Ascending aorta (tissue), 2 donors: ENCODE data around the gene ZNF462. TPM values are rescaled to one million over a fixed set of nuclear protein-coding genes. Genes with fewer than 3 reads are reported as not detected.

ENCODE experiments used
- DNase-seq, 2 donors: peaks; one replicate each; pipeline ENCODE4 v3.0.0-alpha.2; 2019; ENCODE audit warnings: low spot score in 2 of 2
- H3K27ac ChIP-seq, 2 donors: fragments of 200-600 bp; sonication (generic); one replicate each; pipeline ENCODE4 v1.5.1; 2016 to 2017; ENCODE audit warnings: mild to moderate bottlenecking in 1 of 2
- H3K27me3 ChIP-seq: fragments of 200-600 bp; sonication (generic); one replicate; pipeline ENCODE4 v1.5.1; 2017
- H3K36me3 ChIP-seq, 2 donors: fragments of 200-600 bp; sonication (generic); one replicate each; pipeline ENCODE4 v1.5.1; 2016
- H3K4me1 ChIP-seq, 2 donors: fragments of 200-600 bp; sonication (generic); one replicate each; pipeline ENCODE4 v1.5.1; 2016 to 2017; ENCODE audit warnings: mild to moderate bottlenecking in 1 of 2
- H3K4me3 ChIP-seq, 2 donors: fragments of 200-600 bp; sonication (generic); one replicate each; pipeline ENCODE4 v1.5.1; 2016 to 2017; ENCODE audit warnings: mild to moderate bottlenecking in 1 of 2
- H3K9me3 ChIP-seq, 2 donors: fragments of 200-600 bp; sonication (generic); one replicate each; pipeline ENCODE4 v1.5.1; 2016
- intact Hi-C: fragments of 100-400 bp; cut with DNase I; formaldehyde crosslinking; loops from one replicate; pipeline ENCODE4 v1.15.1; 2023
- total RNA-seq: library from RNA; depleted of rRNA; stranded (reverse); fragments of >200 nt; gene quantifications from one replicate; pipeline ENCODE4 v1.1.0, GENCODE V29; 2016
- TF ChIP-seq, protein P1 (sequence below), 3 experiments: fragments of 200-600 bp in 2 of 3; fragments of 450-650 bp in 1 of 3; sonication (generic) in 2 of 3; IDR thresholded peaks; one replicate each; pipeline ENCODE4 v1.5.1; 2016 to 2019; ENCODE audit warnings: antibody characterized with exemption in 3 of 3, mild to moderate bottlenecking in 1 of 3, moderate library complexity in 1 of 3

The ZNF462 gene
- total RNA-seq, 1 donor from 2014 or later: 8.8 TPM

GRCh38 chr9:106887066-106887465 is 24.1 kb downstream of the ZNF462 start:
- Histone ChIP-seq H3K36me3 (no peaks in the 10 kb centered on the region), H3K27ac (no peak overlapping the region), H3K4me3 (no peak overlapping the region), H3K4me1 (peaks cover 0 to 4% of the 10 kb centered on the region in 2 donors), H3K27me3 (no peaks in the 10 kb centered on the region), H3K9me3 (no peaks in the 10 kb centered on the region)
- intact Hi-C loops: no loop called here
- no peak for DNase-seq
- TF ChIP-seq, protein P1, sequence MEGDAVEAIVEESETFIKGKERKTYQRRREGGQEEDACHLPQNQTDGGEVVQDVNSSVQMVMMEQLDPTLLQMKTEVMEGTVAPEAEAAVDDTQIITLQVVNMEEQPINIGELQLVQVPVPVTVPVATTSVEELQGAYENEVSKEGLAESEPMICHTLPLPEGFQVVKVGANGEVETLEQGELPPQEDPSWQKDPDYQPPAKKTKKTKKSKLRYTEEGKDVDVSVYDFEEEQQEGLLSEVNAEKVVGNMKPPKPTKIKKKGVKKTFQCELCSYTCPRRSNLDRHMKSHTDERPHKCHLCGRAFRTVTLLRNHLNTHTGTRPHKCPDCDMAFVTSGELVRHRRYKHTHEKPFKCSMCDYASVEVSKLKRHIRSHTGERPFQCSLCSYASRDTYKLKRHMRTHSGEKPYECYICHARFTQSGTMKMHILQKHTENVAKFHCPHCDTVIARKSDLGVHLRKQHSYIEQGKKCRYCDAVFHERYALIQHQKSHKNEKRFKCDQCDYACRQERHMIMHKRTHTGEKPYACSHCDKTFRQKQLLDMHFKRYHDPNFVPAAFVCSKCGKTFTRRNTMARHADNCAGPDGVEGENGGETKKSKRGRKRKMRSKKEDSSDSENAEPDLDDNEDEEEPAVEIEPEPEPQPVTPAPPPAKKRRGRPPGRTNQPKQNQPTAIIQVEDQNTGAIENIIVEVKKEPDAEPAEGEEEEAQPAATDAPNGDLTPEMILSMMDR (IDR thresholded peaks at IDR 0.05): no peak

DNA sequence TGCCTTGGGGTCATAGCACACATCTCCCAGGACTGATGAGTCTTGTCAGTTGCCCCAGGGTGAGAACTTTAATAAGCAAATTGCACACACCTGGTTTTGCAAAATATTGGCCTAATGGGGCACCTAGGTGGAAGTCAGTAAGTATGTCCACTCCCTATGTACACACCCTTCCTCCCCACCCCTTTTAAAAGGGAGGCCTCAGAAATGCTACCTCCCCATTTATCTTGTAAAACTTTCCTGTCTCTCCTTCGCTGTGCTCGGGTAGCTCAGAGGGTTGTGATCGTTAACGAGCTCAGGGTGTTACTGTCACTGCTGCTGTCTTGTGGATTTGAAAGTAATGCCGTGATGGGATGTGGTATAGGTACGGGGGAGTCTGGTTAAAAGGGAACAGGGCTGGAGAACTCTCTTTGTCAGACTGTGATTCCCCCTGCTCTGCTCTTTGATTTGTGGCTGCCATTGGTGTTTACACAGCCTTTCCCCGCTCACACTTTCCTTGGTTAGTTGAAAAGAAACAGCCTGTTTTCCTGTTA is 26.2 kb downstream of the ZNF462 start:
- no peak for DNase-seq
- Histone ChIP-seq H3K4me1 (peaks cover 0 to 4% of the 10 kb centered on the region in 2 donors), H3K36me3 (no peaks in the 10 kb centered on the region), H3K4me3 (no peak overlapping the region), H3K9me3 (no peaks in the 10 kb centered on the region), H3K27me3 (no peaks in the 10 kb centered on the region), H3K27ac (no peak overlapping the region)
- intact Hi-C loops: no loop called here
- TF ChIP-seq, protein P1 (IDR thresholded peaks at IDR 0.05): no peak

DNA sequence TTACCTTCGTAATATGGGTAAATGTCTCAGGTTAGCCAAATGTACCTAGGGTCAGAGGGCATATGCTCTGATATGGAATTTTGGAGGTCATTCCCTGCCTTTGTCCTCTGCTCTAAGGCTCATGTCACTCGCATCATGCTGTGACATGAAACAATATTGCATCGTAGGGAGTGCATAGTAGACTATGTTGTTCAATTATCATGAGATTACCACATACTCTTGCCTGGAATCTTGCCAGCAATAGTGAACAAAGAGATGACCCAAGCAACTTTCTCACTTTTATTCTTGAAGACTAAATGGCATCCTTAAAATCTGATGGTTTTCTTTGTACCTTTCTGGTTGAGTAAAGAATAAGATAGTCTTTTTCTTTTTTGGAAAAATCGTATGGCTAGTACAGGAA is 27.6 kb downstream of the ZNF462 start:
- peaks cover 0 to 1% of the 10 kb centered on the region in 2 donors for H3K4me1 ChIP-seq
- no peaks in the 10 kb centered on the region for H3K9me3 ChIP-seq
- no peak for DNase-seq
- no peak overlapping the region for H3K27ac ChIP-seq
- no peak overlapping the region for H3K4me3 ChIP-seq
- intact Hi-C loops: no loop called here
- no peaks in the 10 kb centered on the region for H3K27me3 ChIP-seq
- TF ChIP-seq, protein P1 (IDR thresholded peaks at IDR 0.05): no peak
- no peaks in the 10 kb centered on the region for H3K36me3 ChIP-seq

DNA sequence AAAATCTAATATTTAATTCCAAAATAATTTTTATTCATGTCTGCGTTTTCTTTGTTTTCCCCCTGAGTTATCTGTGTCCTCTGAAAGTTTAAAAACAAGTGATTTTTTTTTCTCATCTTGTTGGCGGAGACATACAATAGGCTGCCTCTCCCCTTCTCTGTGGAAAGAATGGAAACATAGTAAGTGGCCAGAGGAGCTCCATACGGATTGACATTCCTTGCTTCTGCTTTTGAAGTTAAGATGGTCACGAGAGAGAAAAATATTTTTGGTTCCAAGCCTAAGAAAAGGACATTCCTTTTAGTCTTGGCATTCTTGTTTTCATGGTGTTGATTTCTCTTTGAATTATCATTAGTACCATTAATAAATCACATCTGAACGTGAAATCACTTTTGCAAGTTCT is 28.3 kb downstream of the ZNF462 start:
- intact Hi-C loops: no loop called here
- H3K4me3 ChIP-seq: no peak overlapping the region
- H3K27me3 ChIP-seq: no peaks in the 10 kb centered on the region
- no peak overlapping the region for H3K27ac ChIP-seq
- no peak for DNase-seq
- no peaks in the 10 kb centered on the region for H3K9me3 ChIP-seq
- no peaks in the 10 kb centered on the region for H3K4me1 ChIP-seq
- H3K36me3 ChIP-seq: no peaks in the 10 kb centered on the region
- TF ChIP-seq, protein P1 (IDR thresholded peaks at IDR 0.05): no peak

GRCh38 chr9:106892632-106893031 is 29.7 kb downstream of the ZNF462 start:
- H3K4me1 ChIP-seq: no peaks in the 10 kb centered on the region
- H3K9me3 ChIP-seq: no peaks in the 10 kb centered on the region
- no peak overlapping the region for H3K4me3 ChIP-seq
- H3K27me3 ChIP-seq: no peaks in the 10 kb centered on the region
- no peak overlapping the region for H3K27ac ChIP-seq
- DNase-seq: peak in 1 of 2 donors; percentile 70
- TF ChIP-seq, protein P1 (IDR thresholded peaks at IDR 0.05): no peak
- intact Hi-C loops: loop anchor here (2.0 kb wide), 1 partner anchor 28 kb away; no protein-coding TSS in a partner anchor
- no peaks in the 10 kb centered on the region for H3K36me3 ChIP-seq

- Histone ChIP-seq H3K9me3 (no peaks in the 10 kb centered on the region), H3K27me3 (no peaks in the 10 kb centered on the region), H3K36me3 (no peaks in the 10 kb centered on the region), H3K27ac (no peak overlapping the region), H3K4me3 (no peak overlapping the region), H3K4me1 (no peaks in the 10 kb centered on the region)
- no peak for DNase-seq
- intact Hi-C loops: loop anchor here (2.0 kb wide), 1 partner anchor 28 kb away; no protein-coding TSS in a partner anchor
- TF ChIP-seq, protein P1 (IDR thresholded peaks at IDR 0.05): no peak
Observed at GRCh38 chr9:106893088-106893487, 30.1 kb downstream of the ZNF462 start.
